ENCODE data around the gene GSAP. TPM values are rescaled to one million over a fixed set of nuclear protein-coding genes. Genes with fewer than 3 reads are reported as not detected.

Gene GSAP
- total RNA-seq, 1 experiment from 2014 or later: 1.3 TPM

GRCh38 chr7:77425101-77426051 is 9.2 kb upstream of the GSAP start:
- Histone ChIP-seq H3K36me3 (ENCODE audit: insufficient read depth, low read length) (no peaks in the 10 kb centered on the region), H3K9me2 (replicated peaks; ENCODE audit: insufficient read depth, low read length) (no peaks in the 10 kb centered on the region), H3K4me2 (ENCODE audit: low read depth, low read length, poor library complexity, severe bottlenecking) (peak overlapping the region; percentile 31), H3K9me3 (ENCODE audit: low read length) (no peaks in the 10 kb centered on the region), H3K79me2 (ENCODE audit: low read length) (no peaks in the 10 kb centered on the region), H3K27ac (ENCODE audit: low read length) (no peak overlapping the region), H4K20me1 (ENCODE audit: insufficient read depth, low read depth, low read length) (no peaks in the 10 kb centered on the region), H3K4me3 (ENCODE audit: low read length) (peak overlapping the region; percentile 17; the same call in 1 of the 2 replicates), H3K9ac (ENCODE audit: low read length) (peak overlapping the region; percentile 15; the same call in 1 of the 2 replicates), H3K4me1 (ENCODE audit: low read length) (no peaks in the 10 kb centered on the region; the same call in 1 of the 2 replicates), H3K27me3 (ENCODE audit: low read length) (no peaks in the 10 kb centered on the region), H2AFZ (ENCODE audit: low read length) (no peak overlapping the region)
- no peak for DNase-seq

DNA sequence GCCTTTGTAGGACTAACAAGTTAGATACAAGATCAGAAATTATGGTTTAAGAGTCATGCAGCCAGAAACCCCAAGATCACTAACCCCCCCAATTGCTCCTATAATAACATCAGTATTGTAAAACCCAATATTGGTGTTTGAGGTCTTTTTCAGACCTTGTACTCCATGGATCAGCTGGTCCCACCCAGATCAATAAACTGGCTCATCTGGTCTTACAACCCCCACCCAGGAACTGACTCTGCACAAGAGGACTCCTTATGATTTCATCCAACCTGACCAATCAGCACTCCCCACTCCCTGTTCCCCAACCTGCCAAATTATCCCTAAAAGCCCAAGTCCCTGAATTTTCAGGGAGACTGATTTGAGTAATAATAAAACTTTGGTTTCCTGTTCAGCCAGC is 6.4 kb upstream of the GSAP start:
- Histone ChIP-seq H3K4me3 (ENCODE audit: low read length) (no peak overlapping the region), H2AFZ (ENCODE audit: low read length) (no peak overlapping the region), H3K27ac (ENCODE audit: low read length) (no peak overlapping the region), H3K36me3 (ENCODE audit: insufficient read depth, low read length) (no peaks in the 10 kb centered on the region), H3K4me1 (ENCODE audit: low read length) (no peaks in the 10 kb centered on the region; the same call in 1 of the 2 replicates), H3K4me2 (ENCODE audit: low read depth, low read length, poor library complexity, severe bottlenecking) (no peak overlapping the region), H4K20me1 (ENCODE audit: insufficient read depth, low read depth, low read length) (no peaks in the 10 kb centered on the region), H3K79me2 (ENCODE audit: low read length) (no peaks in the 10 kb centered on the region), H3K27me3 (ENCODE audit: low read length) (no peaks in the 10 kb centered on the region), H3K9me3 (ENCODE audit: low read length) (no peaks in the 10 kb centered on the region), H3K9me2 (replicated peaks; ENCODE audit: insufficient read depth, low read length) (no peaks in the 10 kb centered on the region), H3K9ac (ENCODE audit: low read length) (no peak overlapping the region)
- no peak for DNase-seq

GRCh38 chr7:77420986-77421672 is 5.0 kb upstream of the GSAP start:
- Histone ChIP-seq H3K9ac (ENCODE audit: low read length) (no peak overlapping the region), H3K36me3 (ENCODE audit: insufficient read depth, low read length) (no peaks in the 10 kb centered on the region), H2AFZ (ENCODE audit: low read length) (no peak overlapping the region), H4K20me1 (ENCODE audit: insufficient read depth, low read depth, low read length) (no peaks in the 10 kb centered on the region), H3K4me3 (ENCODE audit: low read length) (no peak overlapping the region), H3K4me1 (ENCODE audit: low read length) (peaks cover 6% of the 10 kb centered on the region), H3K9me2 (replicated peaks; ENCODE audit: insufficient read depth, low read length) (no peaks in the 10 kb centered on the region), H3K9me3 (ENCODE audit: low read length) (no peaks in the 10 kb centered on the region), H3K79me2 (ENCODE audit: low read length) (no peaks in the 10 kb centered on the region), H3K4me2 (ENCODE audit: low read depth, low read length, poor library complexity, severe bottlenecking) (no peak overlapping the region), H3K27me3 (ENCODE audit: low read length) (no peaks in the 10 kb centered on the region), H3K27ac (ENCODE audit: low read length) (no peak overlapping the region)
- DNase-seq: no peak

GRCh38 chr7:77420438-77420837 is 4.3 kb upstream of the GSAP start:
- Histone ChIP-seq H3K4me3 (ENCODE audit: low read length) (no peak overlapping the region), H3K27me3 (ENCODE audit: low read length) (no peaks in the 10 kb centered on the region), H3K36me3 (ENCODE audit: insufficient read depth, low read length) (no peaks in the 10 kb centered on the region), H3K79me2 (ENCODE audit: low read length) (no peaks in the 10 kb centered on the region), H3K4me1 (ENCODE audit: low read length) (peaks cover 12% of the 10 kb centered on the region), H3K9me2 (replicated peaks; ENCODE audit: insufficient read depth, low read length) (no peaks in the 10 kb centered on the region), H2AFZ (ENCODE audit: low read length) (no peak overlapping the region), H3K4me2 (ENCODE audit: low read depth, low read length, poor library complexity, severe bottlenecking) (no peak overlapping the region), H3K9ac (ENCODE audit: low read length) (no peak overlapping the region), H4K20me1 (ENCODE audit: insufficient read depth, low read depth, low read length) (no peaks in the 10 kb centered on the region), H3K27ac (ENCODE audit: low read length) (no peak overlapping the region), H3K9me3 (ENCODE audit: low read length) (no peaks in the 10 kb centered on the region)
- DNase-seq: no peak

DNA sequence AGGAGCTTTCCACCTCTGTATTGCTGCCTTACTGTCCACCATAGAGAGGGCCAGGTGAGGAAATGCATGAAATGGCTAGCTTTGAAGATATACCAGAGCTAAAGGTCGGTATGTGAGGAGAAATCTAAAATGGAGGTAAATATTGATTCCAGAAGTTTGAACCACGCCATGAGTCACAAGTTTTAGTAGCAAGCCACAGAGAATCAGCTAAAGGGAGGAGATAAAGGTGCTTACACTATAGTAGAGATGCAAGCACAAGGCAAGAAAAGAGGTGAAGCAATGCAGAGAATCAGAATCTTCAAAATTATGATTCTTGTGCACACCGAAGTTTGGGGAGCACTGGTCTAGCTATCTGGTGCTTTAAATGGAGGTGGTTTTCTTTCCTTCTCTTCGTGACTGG is 3.0 kb upstream of the GSAP start:
- H3K36me3 ChIP-seq (ENCODE audit: insufficient read depth, low read length): no peaks in the 10 kb centered on the region
- no peaks in the 10 kb centered on the region for H3K79me2 ChIP-seq (ENCODE audit: low read length)
- no peaks in the 10 kb centered on the region for H4K20me1 ChIP-seq (ENCODE audit: insufficient read depth, low read depth, low read length)
- H3K9me3 ChIP-seq (ENCODE audit: low read length): no peaks in the 10 kb centered on the region
- DNase-seq: no peak
- H3K4me1 ChIP-seq (ENCODE audit: low read length): peaks cover 22% of the 10 kb centered on the region
- H3K27ac ChIP-seq (ENCODE audit: low read length): no peak overlapping the region
- no peaks in the 10 kb centered on the region for H3K27me3 ChIP-seq (ENCODE audit: low read length)
- H3K4me3 ChIP-seq (ENCODE audit: low read length): no peak overlapping the region
- no peak overlapping the region; the same call in 1 of the 2 replicates for H2AFZ ChIP-seq (ENCODE audit: low read length)
- H3K4me2 ChIP-seq (ENCODE audit: low read depth, low read length, poor library complexity, severe bottlenecking): no peak overlapping the region
- H3K9me2 ChIP-seq (replicated peaks; ENCODE audit: insufficient read depth, low read length): no peaks in the 10 kb centered on the region
- no peak overlapping the region for H3K9ac ChIP-seq (ENCODE audit: low read length)

DNA sequence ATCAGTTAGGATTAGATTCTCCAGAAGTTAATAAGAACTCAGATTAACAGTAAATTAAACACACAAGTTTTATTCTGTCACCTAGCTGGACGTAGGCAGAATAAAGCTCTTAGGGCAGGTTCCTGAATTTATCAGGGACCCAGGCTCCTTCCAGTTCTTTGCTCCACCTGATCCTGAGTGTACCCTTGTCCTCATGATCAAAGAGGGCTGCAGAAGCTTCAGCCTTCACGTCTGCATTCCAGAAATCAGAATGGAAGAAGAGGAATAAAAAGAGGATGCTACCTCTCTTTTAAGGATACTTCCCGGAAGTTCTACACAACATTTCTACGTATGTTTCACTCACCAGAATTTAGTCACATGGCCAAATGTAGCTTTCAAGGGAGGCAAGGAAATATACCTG is 1.7 kb upstream of the GSAP start:
- Histone ChIP-seq H3K9ac (ENCODE audit: low read length) (no peak overlapping the region), H3K27ac (ENCODE audit: low read length) (no peak overlapping the region), H3K4me1 (ENCODE audit: low read length) (peaks cover 22% of the 10 kb centered on the region), H3K4me3 (ENCODE audit: low read length) (no peak overlapping the region), H3K4me2 (ENCODE audit: low read depth, low read length, poor library complexity, severe bottlenecking) (no peak overlapping the region), H3K27me3 (ENCODE audit: low read length) (no peaks in the 10 kb centered on the region), H3K36me3 (ENCODE audit: insufficient read depth, low read length) (no peaks in the 10 kb centered on the region), H2AFZ (ENCODE audit: low read length) (no peak overlapping the region), H4K20me1 (ENCODE audit: insufficient read depth, low read depth, low read length) (no peaks in the 10 kb centered on the region), H3K9me2 (replicated peaks; ENCODE audit: insufficient read depth, low read length) (no peaks in the 10 kb centered on the region), H3K79me2 (ENCODE audit: low read length) (no peaks in the 10 kb centered on the region), H3K9me3 (ENCODE audit: low read length) (no peaks in the 10 kb centered on the region)
- no peak for DNase-seq

DNA sequence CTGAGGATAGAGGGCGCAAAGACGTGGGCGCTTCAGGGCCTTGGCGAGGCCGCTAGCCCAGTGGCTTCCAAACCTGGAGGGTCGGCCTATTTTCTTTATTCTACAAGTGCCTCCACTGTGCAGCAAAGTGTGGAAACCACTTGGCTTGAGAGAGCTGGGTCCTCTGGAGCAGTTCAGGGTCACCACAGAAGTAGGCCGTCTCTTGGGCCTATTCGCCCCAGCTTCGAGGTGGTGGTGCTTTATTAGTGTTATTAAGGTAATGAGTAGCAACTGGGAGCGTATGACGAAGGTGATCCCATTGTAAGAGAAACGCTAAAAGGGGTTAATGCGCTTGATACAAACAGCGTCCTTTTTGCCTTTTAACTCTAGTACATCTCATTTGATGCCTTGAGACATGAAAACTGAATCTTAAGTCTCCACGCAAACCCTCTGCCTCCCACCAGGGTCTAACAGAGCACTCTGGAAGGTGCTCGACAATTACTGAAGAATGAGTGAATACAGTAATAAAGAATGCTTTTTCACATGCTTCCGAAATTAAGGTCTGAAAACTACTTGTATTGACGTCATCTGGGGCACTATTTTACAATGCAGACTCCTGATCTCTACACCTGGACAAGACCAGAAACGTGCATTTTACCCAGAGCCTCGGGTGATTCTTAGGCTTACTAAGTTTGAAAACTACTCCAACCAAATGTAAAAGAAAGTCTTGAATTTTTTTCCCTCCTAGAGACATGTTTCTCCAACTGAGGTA is 647 bp upstream of the GSAP start:
- Histone ChIP-seq H3K36me3 (ENCODE audit: insufficient read depth, low read length) (no peaks in the 10 kb centered on the region), H3K9me3 (ENCODE audit: low read length) (no peaks in the 10 kb centered on the region), H3K79me2 (ENCODE audit: low read length) (no peaks in the 10 kb centered on the region), H4K20me1 (ENCODE audit: insufficient read depth, low read depth, low read length) (no peaks in the 10 kb centered on the region), H3K9me2 (replicated peaks; ENCODE audit: insufficient read depth, low read length) (no peaks in the 10 kb centered on the region), H3K27ac (ENCODE audit: low read length) (no peak overlapping the region), H3K4me2 (ENCODE audit: low read depth, low read length, poor library complexity, severe bottlenecking) (peak overlapping the region; percentile 77), H2AFZ (ENCODE audit: low read length) (peak overlapping the region; percentile 56), H3K9ac (ENCODE audit: low read length) (peak overlapping the region; percentile 58), H3K27me3 (ENCODE audit: low read length) (no peaks in the 10 kb centered on the region), H3K4me3 (ENCODE audit: low read length) (peak overlapping the region; percentile 67), H3K4me1 (ENCODE audit: low read length) (peaks cover 22% of the 10 kb centered on the region)
- no peak for DNase-seq

GRCh38 chr7:77415476-77415822 is 700 bp downstream of the GSAP start:
- DNase-seq: no peak
- Histone ChIP-seq H3K4me1 (ENCODE audit: low read length) (peaks cover 22% of the 10 kb centered on the region), H3K9ac (ENCODE audit: low read length) (peak overlapping the region; percentile 58), H3K79me2 (ENCODE audit: low read length) (no peaks in the 10 kb centered on the region), H2AFZ (ENCODE audit: low read length) (peak overlapping the region; percentile 56; the same call in 1 of the 2 replicates), H3K27ac (ENCODE audit: low read length) (no peak overlapping the region), H3K36me3 (ENCODE audit: insufficient read depth, low read length) (no peaks in the 10 kb centered on the region), H3K27me3 (ENCODE audit: low read length) (no peaks in the 10 kb centered on the region), H3K9me2 (replicated peaks; ENCODE audit: insufficient read depth, low read length) (no peaks in the 10 kb centered on the region), H3K4me2 (ENCODE audit: low read depth, low read length, poor library complexity, severe bottlenecking) (peak overlapping the region; percentile 77), H4K20me1 (ENCODE audit: insufficient read depth, low read depth, low read length) (no peaks in the 10 kb centered on the region), H3K9me3 (ENCODE audit: low read length) (no peaks in the 10 kb centered on the region), H3K4me3 (ENCODE audit: low read length) (peak overlapping the region; percentile 67)

Data from Karpas-422 (cell line).